Measurements from ENCODE around the gene KLHL36. TPM values are rescaled to one million over a fixed set of nuclear protein-coding genes. Genes with fewer than 3 reads are reported as not detected.

The KLHL36 gene
- total RNA-seq, 1 donor from 2014 or later: 49.0 TPM

DNA sequence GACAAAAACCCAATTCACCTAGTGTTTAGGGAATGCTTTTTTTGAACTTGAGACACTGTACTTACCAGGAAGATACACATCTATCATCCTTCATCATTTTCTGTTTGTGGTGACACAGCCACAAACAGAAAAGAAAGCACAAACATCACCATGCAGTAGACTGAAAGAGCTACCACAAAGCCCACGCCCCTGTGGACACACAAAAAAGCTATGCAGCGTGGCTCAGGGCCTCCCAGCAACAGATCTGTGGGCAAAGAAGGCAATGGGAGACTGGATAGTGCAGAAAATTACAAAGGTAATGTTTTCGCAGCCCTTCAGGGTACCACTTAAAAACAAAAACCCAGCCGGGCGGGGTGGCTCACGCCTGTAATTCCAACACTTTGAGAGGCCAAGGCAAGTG lies 40.0 kb upstream of the KLHL36 start:
- Mint-ChIP-seq H3K9me3 (ENCODE audit: unreplicated experiment) (no peaks in the 10 kb centered on the region), H3K4me1 (ENCODE audit: low read depth, unreplicated experiment) (peaks cover 16% of the 10 kb centered on the region), H3K27me3 (ENCODE audit: low read depth, unreplicated experiment) (no peaks in the 10 kb centered on the region), H3K27ac (ENCODE audit: unreplicated experiment) (no peak overlapping the region), H3K36me3 (ENCODE audit: low read depth, unreplicated experiment) (peaks cover 40% of the 10 kb centered on the region), H3K4me3 (ENCODE audit: unreplicated experiment) (no peak overlapping the region)
- no peak overlapping the region for H2AFZ ChIP-seq (ENCODE audit: low read depth, low read length)
- H3K4me1 ChIP-seq (ENCODE audit: insufficient read depth, low read length): peaks cover 11% of the 10 kb centered on the region
- H3K36me3 ChIP-seq (ENCODE audit: insufficient read depth, low read length): peaks cover 22% of the 10 kb centered on the region
- peaks cover 95% of the 10 kb centered on the region for H3K79me2 ChIP-seq (ENCODE audit: insufficient read depth, low read length)
- no peak overlapping the region for H3K4me2 ChIP-seq (ENCODE audit: low read length)
- peaks cover 95% of the 10 kb centered on the region for H4K20me1 ChIP-seq (ENCODE audit: insufficient read depth, low read length)
- no peak overlapping the region for H3K4me3 ChIP-seq (ENCODE audit: insufficient read depth, low read depth, low read length)
- no peak for FAIRE-seq
- H3K9me3 ChIP-seq (ENCODE audit: insufficient read depth, low read depth, low read length): no peaks in the 10 kb centered on the region
- no peaks in the 10 kb centered on the region for H3K27me3 ChIP-seq (ENCODE audit: insufficient read depth, low read length)
- no peak overlapping the region for H3K9ac ChIP-seq (ENCODE audit: low read length)
- DNase-seq (ENCODE audit: low read depth): no peak
- no peak overlapping the region for H3K27ac ChIP-seq (ENCODE audit: low read depth, low read length)
- TF ChIP-seq CTCF (IDR thresholded peaks at IDR 0.05; ENCODE audit: insufficient read depth, low read depth, low read length): no peak
- no peak for TF ChIP-seq EZH2 (IDR thresholded peaks at IDR 0.05; ENCODE audit: insufficient read depth, low read length)

DNA sequence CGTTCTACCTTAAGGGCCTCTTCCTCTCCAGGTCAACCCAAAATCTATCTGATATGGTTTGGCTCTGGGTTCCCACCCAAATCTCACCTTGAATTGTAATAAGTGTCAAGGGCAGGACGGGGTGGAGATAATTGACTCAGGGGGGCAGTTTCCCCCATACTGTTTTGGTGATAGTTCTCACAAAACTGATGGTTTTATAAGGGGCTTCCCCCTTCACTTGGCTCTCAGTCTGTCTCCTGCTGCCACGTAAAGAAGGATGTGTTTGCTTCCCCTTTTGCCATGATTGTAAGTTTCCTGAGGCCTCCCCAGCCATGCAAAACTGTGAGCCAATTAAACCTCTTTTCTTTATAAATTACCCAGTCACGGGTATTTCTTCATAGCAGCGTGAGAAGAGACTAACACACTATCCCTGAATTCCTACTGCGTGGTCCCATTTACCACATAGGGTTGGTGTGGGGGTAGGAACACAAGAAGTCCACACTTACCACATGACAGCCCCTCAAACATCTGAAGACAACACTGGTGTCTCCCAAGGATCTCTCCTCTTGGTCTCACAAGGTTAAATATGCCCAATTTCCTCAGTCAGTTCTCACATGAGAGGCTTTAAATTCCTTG lies 38.6 kb upstream of the KLHL36 start:
- Histone ChIP-seq H4K20me1 (ENCODE audit: insufficient read depth, low read length) (peaks cover 100% of the 10 kb centered on the region), H3K27ac (ENCODE audit: low read depth, low read length) (no peak overlapping the region), H3K27me3 (ENCODE audit: insufficient read depth, low read length) (no peaks in the 10 kb centered on the region), H3K4me3 (ENCODE audit: insufficient read depth, low read depth, low read length) (no peak overlapping the region), H3K36me3 (ENCODE audit: insufficient read depth, low read length) (peaks cover 25% of the 10 kb centered on the region), H3K9me3 (ENCODE audit: insufficient read depth, low read depth, low read length) (no peaks in the 10 kb centered on the region), H2AFZ (ENCODE audit: low read depth, low read length) (no peak overlapping the region), H3K4me1 (ENCODE audit: insufficient read depth, low read length) (peaks cover 4% of the 10 kb centered on the region), H3K4me2 (ENCODE audit: low read length) (no peak overlapping the region), H3K79me2 (ENCODE audit: insufficient read depth, low read length) (peaks cover 99% of the 10 kb centered on the region), H3K9ac (ENCODE audit: low read length) (no peak overlapping the region)
- no peaks in the 10 kb centered on the region for H3K9me3 Mint-ChIP-seq (ENCODE audit: unreplicated experiment)
- peaks cover 38% of the 10 kb centered on the region for H3K36me3 Mint-ChIP-seq (ENCODE audit: low read depth, unreplicated experiment)
- no peak overlapping the region for H3K4me3 Mint-ChIP-seq (ENCODE audit: unreplicated experiment)
- peaks cover 19% of the 10 kb centered on the region for H3K4me1 Mint-ChIP-seq (ENCODE audit: low read depth, unreplicated experiment)
- H3K27me3 Mint-ChIP-seq (ENCODE audit: low read depth, unreplicated experiment): no peaks in the 10 kb centered on the region
- TF ChIP-seq CTCF (IDR thresholded peaks at IDR 0.05; ENCODE audit: insufficient read depth, low read depth, low read length) (no peak), EZH2 (IDR thresholded peaks at IDR 0.05; ENCODE audit: insufficient read depth, low read length) (no peak)
- no peak overlapping the region for H3K27ac Mint-ChIP-seq (ENCODE audit: unreplicated experiment)
- FAIRE-seq (no peak), DNase-seq (ENCODE audit: low read depth) (no peak)

DNA sequence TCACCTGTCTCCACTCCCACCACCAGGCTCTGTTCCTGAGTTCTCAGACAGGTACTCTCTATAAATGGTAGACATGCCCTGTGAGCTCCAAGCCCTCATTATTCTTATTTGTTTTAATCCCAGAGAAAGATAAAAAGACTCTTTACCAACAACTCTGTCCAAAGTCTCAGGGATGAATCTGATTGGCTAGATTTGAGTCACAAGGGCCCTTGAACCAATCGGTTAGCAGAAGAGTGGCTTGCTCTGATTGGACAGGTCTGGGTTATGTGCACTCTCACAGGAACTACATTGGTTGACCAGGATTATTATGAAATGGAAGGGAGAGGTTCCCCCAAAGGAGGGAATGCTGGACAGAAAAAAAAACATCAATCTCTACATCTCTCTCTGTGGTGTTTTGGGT lies 37.9 kb upstream of the KLHL36 start:
- FAIRE-seq: no peak
- H3K27ac Mint-ChIP-seq (ENCODE audit: unreplicated experiment): peak overlapping the region; percentile 6
- peaks cover 26% of the 10 kb centered on the region for H3K4me1 Mint-ChIP-seq (ENCODE audit: low read depth, unreplicated experiment)
- no peak for TF ChIP-seq EZH2 (IDR thresholded peaks at IDR 0.05; ENCODE audit: insufficient read depth, low read length)
- TF ChIP-seq CTCF (IDR thresholded peaks at IDR 0.05; ENCODE audit: insufficient read depth, low read depth, low read length): no peak
- no peak overlapping the region for H3K4me3 Mint-ChIP-seq (ENCODE audit: unreplicated experiment)
- no peaks in the 10 kb centered on the region for H3K27me3 ChIP-seq (ENCODE audit: insufficient read depth, low read length)
- no peak overlapping the region for H3K4me2 ChIP-seq (ENCODE audit: low read length)
- no peak for DNase-seq (ENCODE audit: low read depth)
- H3K27me3 Mint-ChIP-seq (ENCODE audit: low read depth, unreplicated experiment): no peaks in the 10 kb centered on the region
- H2AFZ ChIP-seq (ENCODE audit: low read depth, low read length): no peak overlapping the region
- H3K79me2 ChIP-seq (ENCODE audit: insufficient read depth, low read length): peaks cover 99% of the 10 kb centered on the region
- H3K4me3 ChIP-seq (ENCODE audit: insufficient read depth, low read depth, low read length): no peak overlapping the region
- H3K4me1 ChIP-seq (ENCODE audit: insufficient read depth, low read length): peaks cover 9% of the 10 kb centered on the region
- H3K36me3 Mint-ChIP-seq (ENCODE audit: low read depth, unreplicated experiment): peaks cover 32% of the 10 kb centered on the region
- no peaks in the 10 kb centered on the region for H3K9me3 ChIP-seq (ENCODE audit: insufficient read depth, low read depth, low read length)
- H3K36me3 ChIP-seq (ENCODE audit: insufficient read depth, low read length): peaks cover 26% of the 10 kb centered on the region
- peaks cover 100% of the 10 kb centered on the region for H4K20me1 ChIP-seq (ENCODE audit: insufficient read depth, low read length)
- no peak overlapping the region for H3K27ac ChIP-seq (ENCODE audit: low read depth, low read length)
- H3K9me3 Mint-ChIP-seq (ENCODE audit: unreplicated experiment): no peaks in the 10 kb centered on the region
- no peak overlapping the region for H3K9ac ChIP-seq (ENCODE audit: low read length)
